Spinal cord (tissue), 10 donors: ENCODE results near the gene DOCK7. TPM values are rescaled to one million over a fixed set of nuclear protein-coding genes. Genes with fewer than 3 reads are reported as not detected.
"Not testable (repeated sequence)": the region's sequence is repeated elsewhere in the genome, so short reads cannot be mapped to it uniquely, and the experiment has no call there.

Experiments
- DNase-seq, 6 donors: peaks; one replicate each; pipeline versions ENCODE4 v3.0.0 to v3.0.0-alpha.2; 2013 to 2015; ENCODE audit warnings: low spot score in 6 of 6, low read depth in 4 of 6
- H3K27ac ChIP-seq: one replicate; pipeline ENCODE4 v1.5.1; 2013; ENCODE audit warnings: low read depth, low read length, control low read depth
- H3K27me3 ChIP-seq: one replicate; pipeline ENCODE4 v1.6.1; 2013; ENCODE audit warnings: low read length; ENCODE audit not compliant: control insufficient read depth, insufficient read depth
- H3K36me3 ChIP-seq: one replicate; pipeline ENCODE4 v1.6.1; 2013; ENCODE audit warnings: low read length; ENCODE audit not compliant: control insufficient read depth, insufficient read depth
- H3K4me1 ChIP-seq: one replicate; pipeline ENCODE4 v1.6.1; 2013; ENCODE audit warnings: low read length; ENCODE audit not compliant: control insufficient read depth, insufficient read depth
- H3K4me3 ChIP-seq: one replicate; pipeline ENCODE4 v1.5.1; 2013; ENCODE audit warnings: low read depth, low read length, control low read depth
- H3K9me3 ChIP-seq: one replicate; pipeline ENCODE4 v1.6.1; 2013; ENCODE audit warnings: low read length; ENCODE audit not compliant: control insufficient read depth, insufficient read depth
- WGBS: methylation state at CpG from one replicate; pipeline ENCODE4 v1.1.5; 2013; ENCODE audit warnings: missing lambda C conversion rate; ENCODE audit not compliant: insufficient coverage; 5-methylcytosine and 5-hydroxymethylcytosine counted together
- polyA plus RNA-seq, 2 donors: library from polyadenylated mRNA; unstranded; fragments of 120-200 nt; gene quantifications; one replicate each; pipeline ENCODE4 v1.2.1, GENCODE V29; 2013; ENCODE audit not compliant: insufficient read length in 2 of 2
- total RNA-seq, 2 donors: library from RNA; depleted of rRNA in 1 of 2; stranded (reverse); fragments of 120-200 nt in 1 of 2; fragments of >200 nt in 1 of 2; gene quantifications; one replicate each; pipeline versions ENCODE4 v1.2.3 to v1.2.4, GENCODE V29; 2013 to 2014
- donor health status: healthy.

The DOCK7 gene
- total and polyA plus RNA-seq, 4 donors: 42.3 to 158 (median 67.4) TPM

- no CpG with 5 or more reads among the region's 1 CpG for WGBS
- H3K4me1 ChIP-seq, DNase-seq, H3K27me3 ChIP-seq, H3K36me3 ChIP-seq, H3K4me3 ChIP-seq, H3K27ac ChIP-seq, H3K9me3 ChIP-seq: not testable (repeated sequence)
Measured at GRCh38 chr1:62567182-62567581, 121.0 kb downstream of the DOCK7 start.

DNA sequence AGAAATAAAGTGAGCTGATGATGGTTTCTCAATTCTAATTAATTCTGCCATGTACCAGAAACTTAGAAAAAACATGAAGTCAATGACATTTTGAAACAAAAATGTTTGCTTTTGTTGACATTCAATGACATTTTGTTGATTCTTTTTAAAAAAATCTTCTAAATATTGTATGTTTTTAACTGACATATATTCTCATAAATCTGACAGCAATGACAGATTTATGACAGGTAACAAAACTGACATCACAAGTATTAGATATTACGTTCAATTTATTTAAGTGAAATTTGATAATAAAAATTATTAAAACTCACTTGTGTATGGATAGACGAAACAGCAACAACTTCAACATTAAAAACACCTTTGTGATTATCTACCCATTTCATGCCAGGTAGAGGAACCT is 126.9 kb downstream of the DOCK7 start:
- WGBS: no CpG with 5 or more reads among the region's 2 CpGs
- H3K4me3 ChIP-seq: no peak overlapping the region

DNA sequence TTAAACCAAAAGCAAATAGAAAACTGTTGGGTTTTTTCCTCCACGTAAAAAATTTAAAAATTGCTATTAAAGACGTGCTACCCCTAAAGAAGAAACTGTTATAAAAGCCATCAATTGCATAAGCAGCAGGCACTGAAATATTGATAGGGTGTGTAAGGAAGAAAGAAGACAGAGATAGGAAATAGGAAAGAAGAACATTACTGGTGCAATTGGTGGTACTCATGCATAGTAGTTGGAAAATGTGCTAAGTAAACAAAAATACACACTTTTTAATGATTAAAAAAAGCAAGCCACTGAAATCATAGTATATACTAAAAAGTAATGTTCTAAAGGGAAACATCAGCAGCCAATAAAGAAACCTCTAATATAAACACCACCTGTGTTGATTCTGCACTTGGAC is 143.6 kb downstream of the DOCK7 start:
- H3K36me3 ChIP-seq: no peaks in the 10 kb centered on the region

More for the DNA sequence above, 126.9 kb downstream of the DOCK7 start:
- Histone ChIP-seq H3K4me1 (no peaks in the 10 kb centered on the region), H3K27me3 (no peaks in the 10 kb centered on the region), H3K9me3 (no peaks in the 10 kb centered on the region), H3K36me3 (no peaks in the 10 kb centered on the region), H3K27ac (no peak overlapping the region)
- DNase-seq: no peak

DNA sequence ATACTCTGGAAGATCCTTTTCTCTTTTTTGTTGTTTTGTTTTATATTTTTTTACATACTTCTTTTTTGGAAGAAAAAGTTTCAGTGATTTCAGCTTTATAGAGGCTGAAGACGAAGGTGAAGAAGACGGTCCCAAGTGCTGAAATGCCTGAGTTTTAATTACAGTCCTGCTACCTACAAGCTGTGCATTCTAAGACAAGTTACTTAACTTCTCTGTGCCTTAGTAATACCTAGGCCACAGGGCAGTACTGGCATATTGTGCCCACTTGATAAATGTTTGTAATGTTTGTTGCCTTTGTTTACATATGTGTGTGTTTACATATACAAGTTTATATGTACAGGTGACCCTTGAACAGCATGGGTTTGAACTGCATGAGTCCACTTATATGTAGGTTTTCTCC is 147.1 kb downstream of the DOCK7 start:
- no peaks in the 10 kb centered on the region for H3K4me1 ChIP-seq
- H3K4me3 ChIP-seq: no peak overlapping the region
- no peak for DNase-seq
- H3K27me3 ChIP-seq: no peaks in the 10 kb centered on the region
- no peaks in the 10 kb centered on the region for H3K9me3 ChIP-seq
- H3K36me3 ChIP-seq: no peaks in the 10 kb centered on the region
- WGBS: no CpG with 5 or more reads among the region's 2 CpGs
- no peak overlapping the region for H3K27ac ChIP-seq

More for the DNA sequence above, 143.6 kb downstream of the DOCK7 start:
- H3K9me3 ChIP-seq: no peaks in the 10 kb centered on the region
- no peaks in the 10 kb centered on the region for H3K27me3 ChIP-seq
- no peak overlapping the region for H3K4me3 ChIP-seq
- no CpG with 5 or more reads among the region's 2 CpGs for WGBS
- H3K4me1 ChIP-seq: no peaks in the 10 kb centered on the region
- DNase-seq: no peak
- no peak overlapping the region for H3K27ac ChIP-seq

DNA sequence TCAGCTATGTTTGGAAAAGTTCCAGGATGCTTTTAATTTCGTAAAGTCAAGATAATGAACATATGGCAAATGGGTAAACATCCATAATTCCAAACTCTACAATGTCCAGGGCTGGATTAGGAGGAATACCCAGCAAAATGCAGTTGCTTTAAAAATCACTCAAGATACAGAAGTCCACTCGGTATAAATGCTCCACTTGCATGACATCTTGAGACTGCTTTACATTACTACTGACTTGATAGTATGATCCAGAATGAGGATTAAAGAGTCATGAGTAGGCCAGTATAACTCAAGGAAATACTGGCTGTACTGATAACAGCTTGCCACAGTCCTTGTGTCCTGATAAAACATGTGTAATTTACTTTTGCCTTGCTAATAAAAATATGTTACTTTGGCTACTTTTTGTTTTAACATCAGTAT is 149.1 kb downstream of the DOCK7 start:
- peaks cover 4% of the 10 kb centered on the region for H3K36me3 ChIP-seq
- no peak for DNase-seq

DNA sequence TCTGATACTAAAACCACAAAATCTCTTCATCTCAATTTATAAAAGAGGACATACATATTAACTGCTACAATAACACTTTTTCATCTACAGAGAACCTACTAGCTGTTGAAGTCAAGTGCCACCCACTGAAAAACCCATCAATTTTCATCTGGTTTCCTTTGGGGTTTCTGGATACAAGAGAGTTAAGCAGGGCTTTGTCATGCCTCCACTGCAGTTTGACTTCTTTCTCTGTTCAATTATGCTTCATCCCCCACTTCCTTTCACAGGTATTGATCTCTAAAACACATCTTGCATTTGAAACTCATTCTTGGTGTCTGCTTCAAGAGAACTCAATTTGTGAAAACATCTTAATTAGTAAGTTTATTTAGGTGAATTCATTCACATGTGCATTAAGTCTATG is 151.3 kb downstream of the DOCK7 start:
- no peak overlapping the region for H3K4me3 ChIP-seq
- H3K4me1 ChIP-seq: no peaks in the 10 kb centered on the region
- H3K36me3 ChIP-seq: peaks cover 4% of the 10 kb centered on the region
- H3K27me3 ChIP-seq: no peaks in the 10 kb centered on the region
- H3K9me3 ChIP-seq: no peaks in the 10 kb centered on the region
- no peak for DNase-seq
- H3K27ac ChIP-seq: no peak overlapping the region

More for the DNA sequence above, 149.1 kb downstream of the DOCK7 start:
- H3K4me1 ChIP-seq: no peaks in the 10 kb centered on the region
- no peak overlapping the region for H3K27ac ChIP-seq
- no CpG with 5 or more reads among the region's 2 CpGs for WGBS
- no peaks in the 10 kb centered on the region for H3K27me3 ChIP-seq
- no peaks in the 10 kb centered on the region for H3K9me3 ChIP-seq
- no peak overlapping the region for H3K4me3 ChIP-seq

DNA sequence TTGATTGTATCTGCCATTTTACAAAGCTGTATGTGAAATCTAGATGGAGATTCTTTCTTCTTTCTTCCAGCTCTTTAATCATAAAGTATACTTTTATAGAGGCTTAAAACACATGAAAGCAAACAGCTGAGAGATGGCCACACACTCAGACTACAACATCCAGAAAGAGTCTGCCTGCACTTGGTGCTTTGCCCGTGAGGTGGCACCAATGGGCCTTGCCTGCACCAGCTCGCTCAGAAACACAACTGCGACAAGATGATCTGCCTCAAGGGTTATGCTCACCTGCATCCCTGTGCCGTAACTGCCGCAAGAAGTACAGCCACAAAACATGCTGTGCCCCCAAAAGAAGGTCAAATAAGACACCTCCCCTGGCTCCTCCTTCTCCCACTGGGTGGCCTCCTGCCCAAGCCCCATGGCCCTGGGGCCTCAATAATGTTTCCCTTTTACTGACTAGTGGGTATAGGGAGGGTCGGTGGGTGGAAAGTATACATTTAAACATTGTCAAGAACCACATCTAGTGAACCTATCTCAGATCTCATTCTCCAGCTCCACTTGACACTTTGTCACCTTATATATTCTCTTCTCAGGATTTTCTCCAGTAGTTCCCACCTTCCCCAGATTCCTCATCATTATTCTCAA is 157.6 kb downstream of the DOCK7 start:
- Histone ChIP-seq H3K4me3 (no peak overlapping the region), H3K36me3 (peaks cover 4% of the 10 kb centered on the region), H3K4me1 (no peaks in the 10 kb centered on the region), H3K27ac (no peak overlapping the region), H3K27me3 (no peaks in the 10 kb centered on the region), H3K9me3 (no peaks in the 10 kb centered on the region)
- DNase-seq: peak in 4 of 6 donors; percentile 7 to 79 (median 46)
- WGBS: 17% methylated on average over 5 of the region's 6 CpGs

DNA sequence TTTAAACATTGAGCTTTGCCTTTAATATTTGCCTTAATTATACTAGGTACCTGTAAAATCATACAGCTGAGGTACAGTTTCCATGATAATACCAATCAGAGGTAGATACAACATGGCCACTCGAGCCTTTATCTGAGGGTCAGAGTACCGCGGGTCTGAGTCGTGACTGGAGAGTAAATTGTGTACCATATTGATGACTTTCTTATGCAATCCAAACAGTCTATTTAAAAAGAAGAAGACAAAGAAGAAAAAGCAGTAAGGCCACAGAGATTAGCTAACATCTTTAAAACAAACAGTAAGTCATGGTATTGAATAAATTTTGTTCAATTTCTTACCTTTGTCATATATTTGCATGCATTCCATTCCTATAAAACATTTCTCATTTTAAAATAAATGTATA is 159.0 kb downstream of the DOCK7 start:
- H3K36me3 ChIP-seq: no peaks in the 10 kb centered on the region
- no peak overlapping the region for H3K27ac ChIP-seq
- DNase-seq: no peak
- no peak overlapping the region for H3K4me3 ChIP-seq
- WGBS: no CpG with 5 or more reads among the region's 4 CpGs
- H3K27me3 ChIP-seq: no peaks in the 10 kb centered on the region
- H3K4me1 ChIP-seq: no peaks in the 10 kb centered on the region
- no peaks in the 10 kb centered on the region for H3K9me3 ChIP-seq

GRCh38 chr1:62528015-62528414 is 160.2 kb downstream of the DOCK7 start:
- WGBS: no CpG with 5 or more reads among the region's 7 CpGs
- Histone ChIP-seq H3K4me1 (no peaks in the 10 kb centered on the region), H3K9me3 (no peaks in the 10 kb centered on the region), H3K27me3 (no peaks in the 10 kb centered on the region), H3K36me3 (no peaks in the 10 kb centered on the region), H3K4me3 (no peak overlapping the region), H3K27ac (no peak overlapping the region)
- DNase-seq: peak in 1 of 6 donors; percentile 1

GRCh38 chr1:62527346-62527745 is 160.8 kb downstream of the DOCK7 start:
- no CpG with 5 or more reads among the region's 6 CpGs for WGBS
- DNase-seq: not testable (repeated sequence)

More at GRCh38 chr1:62527346-62527745, 160.8 kb downstream of the DOCK7 start:
- not testable (repeated sequence) for H3K27me3 ChIP-seq, H3K27ac ChIP-seq, H3K4me1 ChIP-seq, H3K4me3 ChIP-seq, H3K36me3 ChIP-seq, H3K9me3 ChIP-seq
